Ishikawa (cell line): Measurements from ENCODE around the gene PADI6.
A peak's percentile ranks its signal among the peaks of the same experiment; 100 is the strongest.

Experiments used
- CEBPB ChIP-seq: IDR thresholded peaks from 2 replicates; pipeline ENCODE4 v1.6.1; 2012
- CREB1 ChIP-seq: IDR thresholded peaks from 2 replicates; pipeline ENCODE4 v1.6.1; 2012; ENCODE audit warnings: low read depth
- EGR1 ChIP-seq: IDR thresholded peaks from 2 replicates; pipeline ENCODE4 v1.6.1; 2012
- EP300 ChIP-seq: IDR thresholded peaks from 2 replicates; pipeline ENCODE4 v1.6.1; 2012; ENCODE audit warnings: borderline replicate concordance
- FOXM1 ChIP-seq: IDR thresholded peaks from 2 replicates; pipeline ENCODE4 v1.6.1; 2012; ENCODE audit warnings: low read depth, borderline replicate concordance
- NFIC ChIP-seq: IDR thresholded peaks from 2 replicates; pipeline ENCODE4 v1.6.1; 2012
- RAD21 ChIP-seq: IDR thresholded peaks from 2 replicates; pipeline ENCODE4 v1.6.1; 2012; ENCODE audit warnings: low read depth
- REST ChIP-seq: IDR thresholded peaks from 2 replicates; pipeline ENCODE4 v1.6.1; 2012; ENCODE audit warnings: low read depth, mild to moderate bottlenecking
- TAF1 ChIP-seq: IDR thresholded peaks from 2 replicates; pipeline ENCODE4 v1.6.1; 2012; ENCODE audit warnings: low read depth, mild to moderate bottlenecking
- TCF12 ChIP-seq: IDR thresholded peaks from 2 replicates; pipeline ENCODE4 v1.6.1; 2012; ENCODE audit warnings: low read depth
- TEAD4 ChIP-seq: IDR thresholded peaks from 2 replicates; pipeline ENCODE4 v1.6.1; 2012
- USF1 ChIP-seq: IDR thresholded peaks from 2 replicates; pipeline ENCODE4 v1.6.1; 2012
- YY1 ChIP-seq: IDR thresholded peaks from 2 replicates; pipeline ENCODE4 v1.6.1; 2012; ENCODE audit warnings: low read depth
- ZBTB7A ChIP-seq: IDR thresholded peaks from 2 replicates; pipeline ENCODE4 v1.6.1; 2012; ENCODE audit warnings: low read depth
- TF ChIP-seq, protein P1 (sequence below): IDR thresholded peaks from 2 replicates; pipeline ENCODE4 v1.6.1; 2012

PADI6 gene

GRCh38 chr1:17404034-17404684 is 32.2 kb downstream of the PADI6 start:
- TF ChIP-seq TCF12 = no peak
- no peak for TF ChIP-seq TEAD4
- no peak for TF ChIP-seq TAF1
- TF ChIP-seq, protein P1, sequence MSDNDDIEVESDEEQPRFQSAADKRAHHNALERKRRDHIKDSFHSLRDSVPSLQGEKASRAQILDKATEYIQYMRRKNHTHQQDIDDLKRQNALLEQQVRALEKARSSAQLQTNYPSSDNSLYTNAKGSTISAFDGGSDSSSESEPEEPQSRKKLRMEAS = no peak
- TF ChIP-seq REST = no peak
- no peak for TF ChIP-seq FOXM1
- no peak for TF ChIP-seq USF1
- TF ChIP-seq CREB1 = no peak

DNA sequence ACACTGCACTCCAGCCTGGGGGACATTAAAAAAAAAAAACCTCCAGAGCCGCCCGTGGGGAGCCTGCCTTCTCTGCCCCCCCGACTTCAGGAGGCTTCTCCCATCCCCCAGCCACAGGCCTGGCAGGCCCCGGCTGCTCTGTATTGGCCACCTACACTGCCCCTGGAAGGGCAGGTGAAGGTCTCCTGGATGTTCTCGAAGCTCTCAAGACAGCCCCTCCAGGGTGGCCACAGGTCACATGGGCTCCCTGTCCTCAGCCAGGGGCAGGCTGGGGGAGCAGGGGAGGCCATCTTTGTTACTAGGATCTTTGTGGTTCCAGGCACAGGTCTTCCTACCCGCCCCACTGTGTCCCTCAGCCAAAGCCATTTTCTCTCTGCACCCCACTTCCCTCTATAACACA is 32.8 kb downstream of the PADI6 start:
- TF ChIP-seq TCF12 (no peak), YY1 (no peak), CEBPB (no peak), ZBTB7A (no peak)

GRCh38 chr1:17405898-17406759 is 34.1 kb downstream of the PADI6 start:
- TF ChIP-seq RAD21 = peak; percentile 71
- TF ChIP-seq, protein P1 = no peak
- TF ChIP-seq FOXM1 = no peak

- no peak for TF ChIP-seq ZBTB7A
- TF ChIP-seq RAD21 = no peak
- no peak for TF ChIP-seq FOXM1
- no peak for TF ChIP-seq NFIC
Measured at GRCh38 chr1:17409391-17409811, 37.4 kb downstream of the PADI6 start.

DNA sequence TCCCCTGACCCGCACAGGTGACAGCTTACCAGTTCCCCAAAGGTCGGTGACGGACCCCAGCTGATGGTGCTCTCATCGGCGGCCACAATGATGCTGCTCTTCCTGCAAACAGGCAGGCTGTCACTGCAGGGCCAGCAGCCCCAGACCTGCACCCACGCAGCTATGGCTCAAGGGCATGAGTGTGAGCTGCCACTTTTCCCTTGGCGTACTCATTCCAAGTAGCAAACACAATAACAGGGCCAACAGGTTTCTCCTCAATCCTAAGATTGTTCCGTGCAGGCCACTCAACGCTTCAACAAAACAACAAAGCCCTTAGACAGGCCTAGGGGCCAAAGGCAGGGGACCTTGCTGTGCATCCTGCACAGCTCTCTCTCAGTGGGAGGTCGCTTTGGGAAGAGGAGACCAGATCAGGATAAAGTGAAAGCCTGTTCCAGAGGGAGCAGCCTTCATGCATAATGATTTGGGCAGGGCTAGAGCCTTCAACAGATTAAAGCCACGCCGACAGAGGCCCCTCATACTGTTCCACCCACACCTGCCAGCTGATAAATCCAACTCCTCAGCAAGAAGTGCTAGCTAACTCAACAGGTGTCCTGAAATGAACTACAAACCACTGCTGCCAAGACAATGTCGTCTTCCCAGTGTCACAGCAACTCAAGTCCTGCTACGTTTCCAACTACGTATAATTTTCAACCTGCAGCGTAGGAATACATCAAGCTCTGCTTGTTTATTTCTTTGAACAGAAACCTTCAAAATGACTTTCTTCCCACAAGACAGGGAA is 40.3 kb downstream of the PADI6 start:
- TF ChIP-seq FOXM1 (no peak), NFIC (no peak), USF1 (no peak), TAF1 (no peak), REST (no peak), CEBPB (no peak), CREB1 (no peak), TCF12 (no peak), TEAD4 (no peak), ZBTB7A (no peak), YY1 (no peak), RAD21 (no peak)
- TF ChIP-seq, protein P1 = no peak

GRCh38 chr1:17414022-17414421 is 42.0 kb downstream of the PADI6 start:
- no peak for TF ChIP-seq EP300
- TF ChIP-seq NFIC = no peak
- TF ChIP-seq USF1 = no peak
- no peak for TF ChIP-seq YY1
- no peak for TF ChIP-seq REST
- no peak for TF ChIP-seq EGR1
- no peak for TF ChIP-seq CEBPB
- no peak for TF ChIP-seq FOXM1
- no peak for TF ChIP-seq CREB1
- TF ChIP-seq ZBTB7A = no peak
- no peak for TF ChIP-seq RAD21
- TF ChIP-seq, protein P1 = no peak
- TF ChIP-seq TAF1 = no peak
- TF ChIP-seq TEAD4 = no peak
- TF ChIP-seq TCF12 = no peak
